HepG2 (cell line): Measurements from ENCODE around the gene GNAI2. TPM values are rescaled to one million over a fixed set of nuclear protein-coding genes. Genes with fewer than 3 reads are reported as not detected.

Experiments
- ATAD3A ChIP-seq: sonication (generic); formaldehyde crosslinking; IDR thresholded peaks from 2 replicates; pipeline ENCODE4 v1.4.0; 2020; ENCODE audit warnings: missing genetic modification reagents
- ATM ChIP-seq: fragments of 450-650 bp; IDR thresholded peaks from 2 replicates; pipeline ENCODE4 v1.7.1; 2017; ENCODE audit warnings: mild to moderate bottlenecking, borderline replicate concordance
- ESRRA ChIP-seq: sonication (generic); formaldehyde crosslinking; IDR thresholded peaks from 2 replicates; pipeline ENCODE4 v1.5.1; 2020; ENCODE audit warnings: mild to moderate bottlenecking, low read depth, missing genetic modification reagents
- GABPA ChIP-seq, 2 experiments: IDR thresholded peaks; 2 replicates each; pipeline ENCODE4 v1.6.1; 2011 to 2016; ENCODE audit warnings: low read depth in 2 of 2, low read length in 1 of 2, missing biosample characterization in 1 of 2, missing genetic modification characterization in 1 of 2
- GTF3A ChIP-seq: sonication (generic); formaldehyde crosslinking; conservative IDR thresholded peaks from 2 replicates; pipeline ENCODE4 v1.4.0; 2020; ENCODE audit warnings: mild to moderate bottlenecking, missing genetic modification reagents
- JDP2 ChIP-seq: sonication (generic); formaldehyde crosslinking; IDR thresholded peaks from 2 replicates; pipeline ENCODE4 v1.8.1; 2022; ENCODE audit warnings: missing genetic modification reagents, borderline replicate concordance
- KLF16 ChIP-seq, 2 experiments: sonication (generic) in 1 of 2; formaldehyde crosslinking in 1 of 2; IDR thresholded peaks; 2 replicates each; pipeline versions ENCODE4 v1.6.1 to v1.8.0; 2016 to 2023; ENCODE audit warnings: missing genetic modification reagents in 2 of 2, missing compliant biosample characterization in 1 of 2
- MAFK ChIP-seq, 2 experiments: IDR thresholded peaks in 1 of 2; conservative IDR thresholded peaks in 1 of 2; 2 replicates each; pipeline ENCODE4 v1.6.1; 2011; ENCODE audit warnings: improper control_type of control experiment in 2 of 2, low read length in 2 of 2
- NR2F6 ChIP-seq, 2 experiments: IDR thresholded peaks; 2 replicates each; pipeline ENCODE4 v1.6.1; 2016; ENCODE audit warnings: antibody characterized with exemption in 1 of 2, mild to moderate bottlenecking in 1 of 2
- RFXANK ChIP-seq: IDR thresholded peaks from 2 replicates; pipeline ENCODE4 v1.6.1; 2016
- RXRA ChIP-seq: sonication (generic); formaldehyde crosslinking; IDR thresholded peaks from 2 replicates; pipeline ENCODE4 v1.5.1; 2020; ENCODE audit warnings: missing genetic modification reagents
- SATB2 ChIP-seq: sonication (generic); formaldehyde crosslinking; IDR thresholded peaks from 2 replicates; pipeline ENCODE4 v1.5.0; 2020; ENCODE audit warnings: missing genetic modification reagents
- SOX13 ChIP-seq, 3 experiments: fragments of 450-650 bp in 1 of 3; sonication (generic) in 1 of 3; formaldehyde crosslinking in 1 of 3; IDR thresholded peaks in 2 of 3; conservative IDR thresholded peaks in 1 of 3; 2 replicates each; pipeline versions ENCODE4 v1.5.0 to v1.6.1; 2016 to 2020; ENCODE audit warnings: antibody characterized with exemption in 1 of 3, mild to moderate bottlenecking in 1 of 3, missing compliant biosample characterization in 1 of 3, missing genetic modification reagents in 1 of 3, moderate library complexity in 1 of 3
- TBX2 ChIP-seq: sonication (generic); formaldehyde crosslinking; IDR thresholded peaks from 2 replicates; pipeline ENCODE4 v1.5.0; 2020; ENCODE audit warnings: missing genetic modification reagents, mild to moderate bottlenecking, borderline replicate concordance
- ZNF18 ChIP-seq: sonication (generic); formaldehyde crosslinking; IDR thresholded peaks from 2 replicates; pipeline ENCODE4 v1.8.0; 2022; ENCODE audit warnings: mild to moderate bottlenecking, missing genetic modification reagents; ENCODE audit not compliant: insufficient replicate concordance
- ZNF530 ChIP-seq: sonication (generic); formaldehyde crosslinking; IDR thresholded peaks from 2 replicates; pipeline ENCODE4 v1.5.0; 2020; ENCODE audit warnings: low read depth, mild to moderate bottlenecking, missing genetic modification reagents
- ZNF883 ChIP-seq: sonication (generic); formaldehyde crosslinking; IDR thresholded peaks from 2 replicates; pipeline ENCODE4 v1.5.1; 2020; ENCODE audit warnings: mild to moderate bottlenecking, missing genetic modification reagents; ENCODE audit errors: not compliant biosample characterization
- polyA plus RNA-seq, 8 experiments: library from polyadenylated mRNA; depleted of rRNA in 3 of 8; stranded (reverse) in 7 of 8; unstranded in 1 of 8; fragments of >200 nt; fragmentation: Illumina TruSeq in 4 of 8; extraction: Trizol in 4 of 8; gene quantifications; 2 replicates each; pipeline versions ENCODE4 v1.2.1 to v1.2.3, GENCODE V29; 2011 to 2016; ENCODE audit warnings: low read depth in 4 of 8, missing spikeins in 1 of 8, mixed read lengths in 1 of 8; ENCODE audit not compliant: insufficient read depth in 1 of 8
- total RNA-seq, 5 experiments: library from RNA; depleted of rRNA; stranded (reverse); fragments of >200 nt; fragmentation: Illumina TruSeq; extraction: Trizol; gene quantifications; 2 replicates each; pipeline ENCODE4 v1.2.3, GENCODE V29; 2016; ENCODE audit warnings: low read depth in 1 of 5
- TF ChIP-seq, protein P1 (sequence below): sonication (generic); formaldehyde crosslinking; IDR thresholded peaks from 2 replicates; pipeline ENCODE4 v1.4.0; 2020; ENCODE audit warnings: missing genetic modification reagents, mild to moderate bottlenecking, borderline replicate concordance
- TF ChIP-seq, protein P2 (sequence below): sonication (generic); formaldehyde crosslinking; IDR thresholded peaks from 2 replicates; pipeline ENCODE4 v1.4.0; 2020; ENCODE audit warnings: missing genetic modification reagents

GNAI2 gene
- total and polyA plus RNA-seq, 2 of the 13 experiments (the other 11 are each of a cell fraction or from before 2014, with no cell fraction given), result 51.1 to 66.2 TPM

- TF ChIP-seq, protein P1, sequence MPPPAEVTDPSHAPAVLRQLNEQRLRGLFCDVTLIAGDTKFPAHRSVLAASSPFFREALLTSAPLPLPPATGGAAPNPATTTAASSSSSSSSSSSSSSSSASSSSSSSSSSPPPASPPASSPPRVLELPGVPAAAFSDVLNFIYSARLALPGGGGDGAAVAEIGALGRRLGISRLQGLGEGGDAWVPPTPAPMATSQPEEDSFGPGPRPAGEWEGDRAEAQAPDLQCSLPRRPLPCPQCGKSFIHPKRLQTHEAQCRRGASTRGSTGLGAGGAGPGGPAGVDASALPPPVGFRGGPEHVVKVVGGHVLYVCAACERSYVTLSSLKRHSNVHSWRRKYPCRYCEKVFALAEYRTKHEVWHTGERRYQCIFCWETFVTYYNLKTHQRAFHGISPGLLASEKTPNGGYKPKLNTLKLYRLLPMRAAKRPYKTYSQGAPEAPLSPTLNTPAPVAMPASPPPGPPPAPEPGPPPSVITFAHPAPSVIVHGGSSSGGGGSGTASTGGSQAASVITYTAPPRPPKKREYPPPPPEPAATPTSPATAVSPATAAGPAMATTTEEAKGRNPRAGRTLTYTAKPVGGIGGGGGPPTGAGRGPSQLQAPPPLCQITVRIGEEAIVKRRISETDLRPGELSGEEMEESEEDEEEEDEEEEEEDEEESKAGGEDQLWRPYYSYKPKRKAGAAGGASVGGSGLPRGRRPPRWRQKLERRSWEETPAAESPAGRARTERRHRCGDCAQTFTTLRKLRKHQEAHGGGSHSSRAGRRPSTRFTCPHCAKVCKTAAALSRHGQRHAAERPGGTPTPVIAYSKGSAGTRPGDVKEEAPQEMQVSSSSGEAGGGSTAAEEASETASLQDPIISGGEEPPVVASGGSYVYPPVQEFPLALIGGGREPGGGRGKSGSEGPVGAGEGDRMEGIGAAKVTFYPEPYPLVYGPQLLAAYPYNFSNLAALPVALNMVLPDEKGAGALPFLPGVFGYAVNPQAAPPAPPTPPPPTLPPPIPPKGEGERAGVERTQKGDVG (CRISPR knock-in tag), result no peak
- TF ChIP-seq TBX2 (CRISPR knock-in tag) (no peak), SOX13 (IDR thresholded peaks at IDR 0.05) (no peak), SOX13 (CRISPR knock-in tag; conservative IDR thresholded peaks at IDR 0.05 in 1 of 2, IDR thresholded peaks at IDR 0.05 in 1 of 2) (no peak), ZNF883 (no peak), ATM (no peak), JDP2 (CRISPR knock-in tag) (no peak), ZNF530 (CRISPR knock-in tag) (no peak), ZNF18 (CRISPR knock-in tag) (no peak), SATB2 (CRISPR knock-in tag) (no peak), GTF3A (no peak), KLF16 (CRISPR knock-in tag; IDR thresholded peaks at IDR 0.05) (no peak), ESRRA (CRISPR knock-in tag) (0 out of 2 replicates have a peak, but pooled peaks have one; percentile 29), RFXANK (CRISPR knock-in tag) (no peak), RXRA (CRISPR knock-in tag) (no peak), MAFK (conservative IDR thresholded peaks at IDR 0.05 in 1 of 2, IDR thresholded peaks at IDR 0.05 in 1 of 2; ENCODE audit: low read length in 2 of 2) (no peak), NR2F6 (IDR thresholded peaks at IDR 0.05) (0 out of 2 replicates have a peak, but pooled peaks have one; percentile 11), NR2F6 (CRISPR knock-in tag; IDR thresholded peaks at IDR 0.05) (no peak), ATAD3A (no peak), GABPA (IDR thresholded peaks at IDR 0.05; ENCODE audit: low read depth, low read length) (no peak), GABPA (CRISPR knock-in tag; IDR thresholded peaks at IDR 0.05; ENCODE audit: low read depth) (no peak)
- TF ChIP-seq, protein P2, sequence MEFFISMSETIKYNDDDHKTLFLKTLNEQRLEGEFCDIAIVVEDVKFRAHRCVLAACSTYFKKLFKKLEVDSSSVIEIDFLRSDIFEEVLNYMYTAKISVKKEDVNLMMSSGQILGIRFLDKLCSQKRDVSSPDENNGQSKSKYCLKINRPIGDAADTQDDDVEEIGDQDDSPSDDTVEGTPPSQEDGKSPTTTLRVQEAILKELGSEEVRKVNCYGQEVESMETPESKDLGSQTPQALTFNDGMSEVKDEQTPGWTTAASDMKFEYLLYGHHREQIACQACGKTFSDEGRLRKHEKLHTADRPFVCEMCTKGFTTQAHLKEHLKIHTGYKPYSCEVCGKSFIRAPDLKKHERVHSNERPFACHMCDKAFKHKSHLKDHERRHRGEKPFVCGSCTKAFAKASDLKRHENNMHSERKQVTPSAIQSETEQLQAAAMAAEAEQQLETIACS, result no peak
Measured at GRCh38 chr3:50212502-50212901, 23.5 kb upstream of the GNAI2 start (continued).
